SU-DHL-6 (cell line): ENCODE measurements around the gene AXL.

ENCODE experiments used
- EZH2phosphoT487 ChIP-seq: fragments of 200-600 bp; sonication (generic), shearing (Covaris generic); conservative IDR thresholded peaks from 2 replicates; pipeline ENCODE4 v1.6.1; 2018; ENCODE audit warnings: mild to moderate bottlenecking, antibody characterized with exemption, low read length, moderate library complexity, mixed read lengths
- TF ChIP-seq, protein P1 (sequence below): fragments of 200-600 bp; sonication (generic); IDR thresholded peaks from one replicate; pipeline ENCODE4 v1.5.1; 2017; ENCODE audit warnings: antibody characterized with exemption, mild to moderate bottlenecking, low read length, moderate library complexity; ENCODE audit not compliant: insufficient read depth, poor library complexity, severe bottlenecking

DNA sequence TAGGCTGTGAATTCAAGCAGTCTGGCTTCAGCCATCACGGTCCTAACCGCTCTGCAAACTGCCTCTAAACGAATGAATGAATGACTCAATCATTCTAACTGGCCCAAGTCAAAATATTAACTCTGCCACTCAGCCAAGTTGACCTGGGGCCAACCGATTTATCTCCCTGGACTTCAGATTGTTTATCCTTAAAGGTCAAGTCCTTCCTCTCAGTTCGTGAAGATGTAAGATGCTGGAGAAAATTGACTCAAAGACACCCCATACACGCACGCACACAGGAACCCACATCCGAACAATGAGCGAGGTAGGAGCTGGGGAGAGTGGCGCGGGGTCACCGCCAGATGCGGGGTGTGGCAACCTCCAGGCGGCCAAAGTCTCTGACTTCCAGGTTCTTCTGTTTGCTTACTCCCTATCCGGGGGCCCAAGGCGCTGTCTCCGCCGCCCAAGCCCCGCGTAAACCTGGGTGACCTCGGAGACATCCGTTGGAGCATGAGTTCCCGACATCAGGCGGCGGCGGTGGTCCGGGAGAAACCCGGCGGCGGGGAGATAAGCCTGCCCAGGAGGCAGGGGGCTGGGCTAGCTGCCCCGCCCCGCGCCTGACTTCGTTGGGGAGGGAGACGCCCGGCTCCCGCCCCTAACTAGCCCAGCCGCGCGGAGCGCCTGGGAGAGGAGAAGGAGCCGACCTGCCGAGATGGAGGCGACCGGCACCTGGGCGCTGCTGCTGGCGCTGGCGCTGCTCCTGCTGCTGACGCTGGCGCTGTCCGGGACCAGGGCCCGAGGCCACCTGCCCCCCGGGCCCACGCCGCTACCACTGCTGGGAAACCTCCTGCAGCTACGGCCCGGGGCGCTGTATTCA is 26.2 kb upstream of the AXL start, which contains the start of gene CYP2S1:
- TF ChIP-seq, protein P1, sequence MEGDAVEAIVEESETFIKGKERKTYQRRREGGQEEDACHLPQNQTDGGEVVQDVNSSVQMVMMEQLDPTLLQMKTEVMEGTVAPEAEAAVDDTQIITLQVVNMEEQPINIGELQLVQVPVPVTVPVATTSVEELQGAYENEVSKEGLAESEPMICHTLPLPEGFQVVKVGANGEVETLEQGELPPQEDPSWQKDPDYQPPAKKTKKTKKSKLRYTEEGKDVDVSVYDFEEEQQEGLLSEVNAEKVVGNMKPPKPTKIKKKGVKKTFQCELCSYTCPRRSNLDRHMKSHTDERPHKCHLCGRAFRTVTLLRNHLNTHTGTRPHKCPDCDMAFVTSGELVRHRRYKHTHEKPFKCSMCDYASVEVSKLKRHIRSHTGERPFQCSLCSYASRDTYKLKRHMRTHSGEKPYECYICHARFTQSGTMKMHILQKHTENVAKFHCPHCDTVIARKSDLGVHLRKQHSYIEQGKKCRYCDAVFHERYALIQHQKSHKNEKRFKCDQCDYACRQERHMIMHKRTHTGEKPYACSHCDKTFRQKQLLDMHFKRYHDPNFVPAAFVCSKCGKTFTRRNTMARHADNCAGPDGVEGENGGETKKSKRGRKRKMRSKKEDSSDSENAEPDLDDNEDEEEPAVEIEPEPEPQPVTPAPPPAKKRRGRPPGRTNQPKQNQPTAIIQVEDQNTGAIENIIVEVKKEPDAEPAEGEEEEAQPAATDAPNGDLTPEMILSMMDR, result no peak
- TF ChIP-seq EZH2phosphoT487, result no peak
